K562 (cell line): ENCODE results near the gene ABCC12. TPM values are rescaled to one million over a fixed set of nuclear protein-coding genes. Genes with fewer than 3 reads are reported as not detected.

Source experiments
- ATAC-seq: fragments of 200-7000 bp; cut with Tn5 transposase; 3 replicates; pipeline ENCODE4 v1.9.1; 2020; ENCODE audit warnings: moderate library complexity
- BruUV-seq: library from RNA; stranded (reverse); fragments of 400-500 nt; replicated peaks from 2 replicates; lab custom pipeline; 2021; lab: Mats Ljungman, UMichigan
- CTCF ChIA-PET: fragments of 300-600 bp; formaldehyde crosslinking; extraction: SDS; loops from one replicate; lab custom pipeline; 2021; ENCODE audit warnings: low intra/inter-chr PET ratio; lab: Yijun Ruan, JAX
- POLR2A ChIA-PET: fragments of 300-600, 350-650 bp; sonication (Branson Sonifier 250); formaldehyde crosslinking; extraction: SDS; loops from one replicate; lab custom pipeline; 2021; ENCODE audit warnings: antibody characterized with exemption, inconsistent platforms; lab: Yijun Ruan, JAX
- DNase-seq, 4 experiments: peaks; one replicate each; pipeline versions ENCODE4 v3.0.0 to v3.0.0-alpha.2; 2011 to 2018; ENCODE audit warnings: low spot score in 3 of 4, mixed read lengths in 3 of 4; ENCODE audit errors: extremely low read depth in 1 of 4
- FAIRE-seq: peaks from 2 replicates; lab custom pipeline; 2011; peaks lifted over from hg19 to GRCh38; lab: Jason Lieb, UNC
- H2AFZ ChIP-seq: 2 replicates; pipeline ENCODE4 v1.6.0; 2011; ENCODE audit warnings: low read depth, low read length, control low read depth, inconsistent platforms
- H3K27ac ChIP-seq: fragments of 200-600 bp; 3 replicates; pipeline ENCODE4 v1.8.0; 2011; ENCODE audit warnings: low read depth, mild to moderate bottlenecking, control low read depth, inconsistent platforms, low read length, moderate library complexity, mixed read lengths; ENCODE audit errors: extremely low read depth
- H3K27me3 ChIP-seq, 2 experiments: fragments of 300-600 bp in 1 of 2; 2 replicates in 1 of 2; 3 replicates in 1 of 2; pipeline versions ENCODE4 v1.6.0 to v1.8.0; 2011; ENCODE audit warnings: inconsistent platforms in 2 of 2, low read length in 2 of 2, mild to moderate bottlenecking in 1 of 2, mixed read lengths in 1 of 2, moderate library complexity in 1 of 2; ENCODE audit not compliant: control insufficient read depth in 2 of 2, insufficient read depth in 2 of 2
- H3K36me3 ChIP-seq: fragments of 300-600 bp; 3 replicates; pipeline ENCODE4 v1.8.0; 2011; ENCODE audit warnings: mild to moderate bottlenecking, low read length, inconsistent platforms; ENCODE audit not compliant: control insufficient read depth, insufficient read depth
- H3K4me1 ChIP-seq, 2 experiments: fragments of 200-600 bp in 1 of 2; replicated peaks in 1 of 2; 2 replicates in 1 of 2; 3 replicates in 1 of 2; pipeline versions ENCODE4 v1.5.1 to v1.8.0; 2011; ENCODE audit warnings: inconsistent platforms in 2 of 2, low read length in 2 of 2, mild to moderate bottlenecking in 1 of 2, mixed read lengths in 1 of 2, moderate library complexity in 1 of 2; ENCODE audit not compliant: control insufficient read depth in 2 of 2, insufficient read depth in 2 of 2
- H3K4me2 ChIP-seq: 2 replicates; pipeline ENCODE4 v1.6.1; 2011; ENCODE audit warnings: low read length, control low read depth, inconsistent platforms, mixed read lengths; ENCODE audit not compliant: insufficient read depth
- H3K4me3 ChIP-seq: fragments of 200-600 bp; sonication (generic), shearing (Covaris generic); 2 replicates; pipeline ENCODE4 v1.5.1; 2016; ENCODE audit warnings: control low read depth, inconsistent platforms
- H3K79me2 ChIP-seq: fragments of 200-600 bp; 3 replicates; pipeline ENCODE4 v1.8.0; 2011; ENCODE audit warnings: low read length, inconsistent platforms; ENCODE audit not compliant: control insufficient read depth, insufficient read depth
- H3K9ac ChIP-seq, 2 experiments: 2 replicates each; pipeline versions ENCODE4 v1.6.0 to v1.6.1; 2011; ENCODE audit warnings: low read depth in 2 of 2, low read length in 2 of 2, control low read depth in 1 of 2, inconsistent platforms in 1 of 2, mild to moderate bottlenecking in 1 of 2, mixed read lengths in 1 of 2; ENCODE audit not compliant: insufficient read depth in 1 of 2
- H3K9me1 ChIP-seq: one replicate; pipeline ENCODE4 v1.6.0; 2011; ENCODE audit warnings: inconsistent platforms, mild to moderate bottlenecking, low read length, moderate library complexity; ENCODE audit not compliant: control insufficient read depth, insufficient read depth
- H3K9me3 ChIP-seq: replicated peaks from 2 replicates; pipeline ENCODE4 v1.5.1; 2011; ENCODE audit warnings: low read depth, low read length, inconsistent platforms; ENCODE audit not compliant: control insufficient read depth, insufficient read depth
- H4K20me1 ChIP-seq: replicated peaks from 2 replicates; pipeline ENCODE4 v1.6.1; 2011; ENCODE audit warnings: low read length, inconsistent platforms, mixed read lengths; ENCODE audit not compliant: control insufficient read depth, insufficient read depth
- CUX1 ChIP-seq: fragments of 200-800 bp; sonication (Bioruptor generic); IDR thresholded peaks from 2 replicates; pipeline ENCODE4 v1.6.1; 2016; ENCODE audit warnings: missing genetic modification characterization, missing compliant biosample characterization
- ELF2 ChIP-seq: fragments of 250-450 bp; sonication (Bioruptor Pico); IDR thresholded peaks from 2 replicates; pipeline ENCODE4 v1.5.0; 2021; ENCODE audit warnings: mild to moderate bottlenecking
- ETV1 ChIP-seq: fragments of 450-650 bp; conservative IDR thresholded peaks from 2 replicates; pipeline ENCODE4 v1.6.1; 2016; ENCODE audit warnings: missing genetic modification characterization, control low read depth, low read depth, missing compliant biosample characterization
- HES1 ChIP-seq: fragments of 450-650 bp; IDR thresholded peaks from 2 replicates; pipeline ENCODE4 v1.6.1; 2016; ENCODE audit warnings: low read depth, mild to moderate bottlenecking, moderate library complexity
- HINFP ChIP-seq: fragments of 450-650 bp; conservative IDR thresholded peaks from 2 replicates; pipeline ENCODE4 v1.6.1; 2016; ENCODE audit warnings: missing genetic modification characterization, low read depth, mild to moderate bottlenecking, control low read depth, missing compliant biosample characterization
- RB1 ChIP-seq: fragments of 450-650 bp; IDR thresholded peaks from 2 replicates; pipeline ENCODE4 v1.6.1; 2017; ENCODE audit warnings: low read depth, mild to moderate bottlenecking
- SIN3A ChIP-seq, 2 experiments: fragments of 150-350 bp in 1 of 2; IDR thresholded peaks; 2 replicates each; pipeline ENCODE4 v1.6.1; 2011 to 2016; ENCODE audit warnings: borderline replicate concordance in 2 of 2, low read depth in 2 of 2, low read length in 2 of 2, mild to moderate bottlenecking in 2 of 2, moderate library complexity in 2 of 2; ENCODE audit not compliant: control insufficient read depth in 1 of 2
- SIX5 ChIP-seq, 2 experiments: IDR thresholded peaks; 2 replicates each; pipeline ENCODE4 v1.6.1; 2011; ENCODE audit warnings: low read length in 2 of 2, borderline replicate concordance in 1 of 2, low read depth in 1 of 2, mild to moderate bottlenecking in 1 of 2, moderate library complexity in 1 of 2; ENCODE audit not compliant: insufficient read depth in 1 of 2
- TAF9B ChIP-seq: fragments of 450-650 bp; IDR thresholded peaks from 2 replicates; pipeline ENCODE4 v1.6.1; 2018; ENCODE audit warnings: mild to moderate bottlenecking; ENCODE audit not compliant: partially characterized antibody
- ZBTB34 ChIP-seq: fragments of 250-450 bp; sonication (Bioruptor Pico); IDR thresholded peaks from 2 replicates; pipeline ENCODE4 v1.8.0; 2021; ENCODE audit warnings: mild to moderate bottlenecking, moderate library complexity
- ZNF316 ChIP-seq: fragments of 450-650 bp; IDR thresholded peaks from 2 replicates; pipeline ENCODE4 v1.6.1; 2016
- ZNF583 ChIP-seq: fragments of 250-450 bp; sonication (Bioruptor Pico); IDR thresholded peaks from 2 replicates; pipeline ENCODE4 v1.4.0; 2020
- WGBS: fragments of 100-300 bp; shearing (Covaris generic); methylation state at CpG from one replicate; pipeline ENCODE4 v1.1.6; 2016; ENCODE audit warnings: low coverage, mixed read lengths; ENCODE audit not compliant: insufficient coverage; ENCODE audit errors: missing lambda C conversion rate; 5-methylcytosine and 5-hydroxymethylcytosine counted together
- in situ Hi-C: fragments of 300-500 bp; cut with MboI; formaldehyde crosslinking; loops from 4 replicates; pipeline ENCODE4 v1.15.0; 2018; ENCODE audit warnings: inconsistent platforms, mixed read lengths
- intact Hi-C: fragments of 100-400 bp; cut with micrococcal nuclease; formaldehyde crosslinking; loops from 2 replicates; pipeline ENCODE4 v1.14.2; 2022
- polyA plus RNA-seq, 8 experiments: library from polyadenylated mRNA; depleted of rRNA in 4 of 8; stranded (reverse) in 5 of 8; unstranded in 3 of 8; fragments of >200 nt; fragmentation: Nextera tagmentation in 2 of 8; fragmentation: Illumina TruSeq in 1 of 8; extraction: Ambion mirVana in 2 of 8; extraction: Trizol in 1 of 8; gene quantifications; 2 replicates each; pipeline versions ENCODE4 v1.2.1 to v1.2.3, GENCODE V29; 2011 to 2014; ENCODE audit warnings: inconsistent platforms in 1 of 8, missing spikeins in 1 of 8
- total RNA-seq, 7 experiments: library from RNA; depleted of rRNA in 6 of 7; stranded (reverse); fragments of >200 nt in 6 of 7; fragmentation: Illumina TruSeq in 2 of 7; extraction: Trizol in 2 of 7; gene quantifications; 2 replicates each; pipeline versions ENCODE4 v1.2.1 to v1.2.3, GENCODE V29; 2011 to 2021; ENCODE audit warnings: low replicate concordance in 1 of 7

ABCC12 gene
- total and polyA plus RNA-seq, 9 of the 15 experiments (the other 6 are each of a cell fraction or from before 2014, with no cell fraction given), result not detected

- H3K4me3 ChIP-seq, result no peak overlapping the region
- no peak overlapping the region for H3K27ac ChIP-seq
- H3K4me1 ChIP-seq, result no peaks in the 10 kb centered on the region
- no peak overlapping the region for H3K9ac ChIP-seq
- intact Hi-C loops (no loop called here), in situ Hi-C loops (no loop called here)
- no peaks in the 10 kb centered on the region for H3K9me3 ChIP-seq
- WGBS, result 0% methylated on average over 5 of the region's 5 CpGs
- no peak for ATAC-seq
- ChIA-PET CTCF (no interaction called here), POLR2A (interaction anchor here (0.6 kb wide), 1 partner anchor 409 kb away, joined by 3 read pairs; no protein-coding TSS in a partner anchor)
- BruUV-seq, result no TSS peak
- H4K20me1 ChIP-seq, result no peaks in the 10 kb centered on the region
- H3K36me3 ChIP-seq, result no peaks in the 10 kb centered on the region
- H3K27me3 ChIP-seq, result peaks cover 0 to 21% of the 10 kb centered on the region in 2 experiments; a peak in 3 of 5 replicates
- DNase-seq, result no peak
- H2AFZ ChIP-seq, result no peak overlapping the region
- H3K9me1 ChIP-seq, result peaks cover 3% of the 10 kb centered on the region
- no peaks in the 10 kb centered on the region for H3K79me2 ChIP-seq
- no peak overlapping the region for H3K4me2 ChIP-seq
- no peak for FAIRE-seq
- no peak for TF ChIP-seq TAF9B
- no peak for TF ChIP-seq SIN3A (IDR thresholded peaks at IDR 0.05; ENCODE audit: borderline replicate concordance in 2 of 2, control insufficient read depth in 1 of 2, low read depth in 2 of 2, low read length in 2 of 2)
- TF ChIP-seq HINFP (tag), result no peak
- no peak for TF ChIP-seq HES1
- no peak for TF ChIP-seq ELF2 (CRISPR knock-in tag)
- TF ChIP-seq CUX1, result no peak
- no peak for TF ChIP-seq ZNF316
- TF ChIP-seq ZNF583 (CRISPR knock-in tag), result no peak
- no peak for TF ChIP-seq RB1
- no peak for TF ChIP-seq ETV1 (tag)
- no peak for TF ChIP-seq SIX5 (IDR thresholded peaks at IDR 0.05; ENCODE audit: borderline replicate concordance in 1 of 2, insufficient read depth in 1 of 2, low read depth in 1 of 2, low read length in 2 of 2)
- TF ChIP-seq ZBTB34 (CRISPR knock-in tag), result no peak
Measured at GRCh38 chr16:48194828-48195556, 39.2 kb upstream of the ABCC12 start.
